Panc1 (cell line): Measurements from ENCODE around the gene GUCY1B1. TPM values are rescaled to one million over a fixed set of nuclear protein-coding genes. Genes with fewer than 3 reads are reported as not detected.

Experiments used
- ATAC-seq: fragments of 200-7000 bp; cut with Tn5 transposase; 2 replicates; pipeline ENCODE4 v1.9.1; 2020; ENCODE audit warnings: mild to moderate bottlenecking, moderate library complexity
- BruUV-seq: library from RNA; stranded (reverse); fragments of 400-500 nt; replicated peaks from 2 replicates; lab custom pipeline; 2021; lab: Mats Ljungman, UMichigan
- CTCF ChIA-PET: fragments of 300-600 bp; sonication (Branson Sonifier 250); formaldehyde crosslinking; loops from one replicate; lab custom pipeline; 2022; ENCODE audit warnings: antibody characterized with exemption; lab: Charles Lee
- POLR2A ChIA-PET: fragments of 300-600 bp; sonication (Branson Sonifier 250); formaldehyde crosslinking; loops from one replicate; lab custom pipeline; 2022; ENCODE audit warnings: antibody characterized with exemption; lab: Charles Lee
- DNase-seq: peaks from one replicate; pipeline ENCODE4 v3.0.0-alpha.2; 2010; ENCODE audit warnings: low read depth, low spot score
- H3K27ac ChIP-seq: 2 replicates; pipeline ENCODE4 v1.5.1; 2011; ENCODE audit warnings: mild to moderate bottlenecking, low read length, inconsistent platforms
- H3K27me3 ChIP-seq: fragments of 200-500 bp; sonication (Bioruptor generic); 2 replicates; pipeline ENCODE4 v1.6.0; 2014; ENCODE audit warnings: low read length, inconsistent platforms; ENCODE audit not compliant: control insufficient read depth, insufficient read depth
- H3K36me3 ChIP-seq: fragments of 200-500 bp; sonication (Bioruptor generic); 2 replicates; pipeline ENCODE4 v1.5.1; 2014; ENCODE audit warnings: inconsistent platforms, mild to moderate bottlenecking, low read length, moderate library complexity; ENCODE audit not compliant: control insufficient read depth, insufficient read depth
- H3K4me1 ChIP-seq: 2 replicates; pipeline ENCODE4 v1.5.1; 2011; ENCODE audit warnings: inconsistent platforms, mild to moderate bottlenecking, low read length, moderate library complexity; ENCODE audit not compliant: control insufficient read depth, insufficient read depth
- H3K4me3 ChIP-seq, 2 experiments: 2 replicates each; pipeline ENCODE4 v1.5.1; 2011 to 2012; ENCODE audit warnings: low read depth in 2 of 2, low read length in 2 of 2, mild to moderate bottlenecking in 2 of 2, inconsistent platforms in 1 of 2, moderate library complexity in 1 of 2
- H3K9me3 ChIP-seq: fragments of 200-500 bp; sonication (Bioruptor generic); 2 replicates; pipeline ENCODE4 v1.5.1; 2014; ENCODE audit warnings: low read depth, mild to moderate bottlenecking, inconsistent platforms, low read length, moderate library complexity; ENCODE audit not compliant: control insufficient read depth, insufficient read depth
- POLR2AphosphoS5 ChIP-seq: IDR thresholded peaks from 2 replicates; pipeline ENCODE4 v1.6.1; 2012; ENCODE audit warnings: mild to moderate bottlenecking, low read depth, low read length, moderate library complexity
- SIN3A ChIP-seq: IDR thresholded peaks from 2 replicates; pipeline ENCODE4 v1.6.1; 2012; ENCODE audit warnings: low read depth, mild to moderate bottlenecking, low read length, moderate library complexity, borderline replicate concordance; ENCODE audit not compliant: insufficient read depth
- TCF7L2 ChIP-seq: IDR thresholded peaks from 2 replicates; pipeline ENCODE4 v1.6.1; 2011; ENCODE audit warnings: mild to moderate bottlenecking, low read depth, low read length, inconsistent platforms
- in situ Hi-C: cut with HindIII; loops from 2 replicates; pipeline ENCODE4 v1.10.0; 2016; ENCODE audit warnings: low sequenced_read_pairs, low pct_unique_long_range_greater_than_20kb
- intact Hi-C: fragments of 100-400 bp; cut with micrococcal nuclease; formaldehyde crosslinking; loops from one replicate; pipeline ENCODE4 v1.10.0; 2022; ENCODE audit not compliant: unreplicated experiment
- total RNA-seq: library from RNA; stranded (reverse); gene quantifications from one replicate; pipeline ENCODE4 v1.2.1, GENCODE V29; 2021; ENCODE audit not compliant: unreplicated experiment
- TF ChIP-seq, protein P1 (sequence below): fragments of 450-650 bp; IDR thresholded peaks from 2 replicates; pipeline ENCODE4 v1.5.1; 2017; ENCODE audit warnings: mild to moderate bottlenecking
- TF ChIP-seq, protein P2 (sequence below), 2 experiments: IDR thresholded peaks; 2 replicates each; pipeline ENCODE4 v1.6.1; 2011 to 2012; ENCODE audit warnings: low read depth in 2 of 2, control low read depth in 1 of 2, low read length in 1 of 2, mild to moderate bottlenecking in 1 of 2, moderate library complexity in 1 of 2; ENCODE audit not compliant: insufficient read depth in 1 of 2

Gene GUCY1B1
- total RNA-seq, 1 experiment from 2014 or later: 0.36 TPM

DNA sequence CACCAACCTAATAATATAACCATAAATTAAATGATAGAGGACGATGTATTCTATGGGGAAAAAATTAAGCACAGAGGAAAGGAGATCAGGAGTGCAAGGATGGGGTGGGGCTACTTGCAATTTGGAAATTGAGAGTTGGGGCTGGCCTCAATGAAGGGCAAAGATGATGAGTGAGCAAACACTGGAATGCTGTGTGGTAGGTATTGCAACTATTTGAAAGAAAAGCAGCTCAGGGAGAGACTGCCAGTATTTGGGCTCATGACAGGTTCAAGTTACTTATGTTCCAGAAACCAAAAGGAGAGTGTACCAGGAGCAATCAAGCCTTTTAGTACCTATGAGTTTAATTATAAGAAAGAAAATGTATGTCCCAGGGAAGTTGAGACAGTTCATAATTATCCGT, 59.8 kb downstream of the GUCY1B1 start:
- Histone ChIP-seq H3K4me1 (no peaks in the 10 kb centered on the region), H3K36me3 (no peaks in the 10 kb centered on the region), H3K27me3 (no peaks in the 10 kb centered on the region), H3K4me3 (no peak overlapping the region), H3K27ac (no peak overlapping the region), H3K9me3 (no peaks in the 10 kb centered on the region)
- intact Hi-C loops (no loop called here), in situ Hi-C loops (no loop called here)
- BruUV-seq: no TSS peak
- ChIA-PET POLR2A (no interaction called here), CTCF (no interaction called here)
- DNase-seq (no peak), ATAC-seq (no peak)
- TF ChIP-seq POLR2AphosphoS5 (no peak), SIN3A (no peak), TCF7L2 (no peak)
- TF ChIP-seq, protein P1, sequence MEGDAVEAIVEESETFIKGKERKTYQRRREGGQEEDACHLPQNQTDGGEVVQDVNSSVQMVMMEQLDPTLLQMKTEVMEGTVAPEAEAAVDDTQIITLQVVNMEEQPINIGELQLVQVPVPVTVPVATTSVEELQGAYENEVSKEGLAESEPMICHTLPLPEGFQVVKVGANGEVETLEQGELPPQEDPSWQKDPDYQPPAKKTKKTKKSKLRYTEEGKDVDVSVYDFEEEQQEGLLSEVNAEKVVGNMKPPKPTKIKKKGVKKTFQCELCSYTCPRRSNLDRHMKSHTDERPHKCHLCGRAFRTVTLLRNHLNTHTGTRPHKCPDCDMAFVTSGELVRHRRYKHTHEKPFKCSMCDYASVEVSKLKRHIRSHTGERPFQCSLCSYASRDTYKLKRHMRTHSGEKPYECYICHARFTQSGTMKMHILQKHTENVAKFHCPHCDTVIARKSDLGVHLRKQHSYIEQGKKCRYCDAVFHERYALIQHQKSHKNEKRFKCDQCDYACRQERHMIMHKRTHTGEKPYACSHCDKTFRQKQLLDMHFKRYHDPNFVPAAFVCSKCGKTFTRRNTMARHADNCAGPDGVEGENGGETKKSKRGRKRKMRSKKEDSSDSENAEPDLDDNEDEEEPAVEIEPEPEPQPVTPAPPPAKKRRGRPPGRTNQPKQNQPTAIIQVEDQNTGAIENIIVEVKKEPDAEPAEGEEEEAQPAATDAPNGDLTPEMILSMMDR: no peak
- TF ChIP-seq, protein P2, sequence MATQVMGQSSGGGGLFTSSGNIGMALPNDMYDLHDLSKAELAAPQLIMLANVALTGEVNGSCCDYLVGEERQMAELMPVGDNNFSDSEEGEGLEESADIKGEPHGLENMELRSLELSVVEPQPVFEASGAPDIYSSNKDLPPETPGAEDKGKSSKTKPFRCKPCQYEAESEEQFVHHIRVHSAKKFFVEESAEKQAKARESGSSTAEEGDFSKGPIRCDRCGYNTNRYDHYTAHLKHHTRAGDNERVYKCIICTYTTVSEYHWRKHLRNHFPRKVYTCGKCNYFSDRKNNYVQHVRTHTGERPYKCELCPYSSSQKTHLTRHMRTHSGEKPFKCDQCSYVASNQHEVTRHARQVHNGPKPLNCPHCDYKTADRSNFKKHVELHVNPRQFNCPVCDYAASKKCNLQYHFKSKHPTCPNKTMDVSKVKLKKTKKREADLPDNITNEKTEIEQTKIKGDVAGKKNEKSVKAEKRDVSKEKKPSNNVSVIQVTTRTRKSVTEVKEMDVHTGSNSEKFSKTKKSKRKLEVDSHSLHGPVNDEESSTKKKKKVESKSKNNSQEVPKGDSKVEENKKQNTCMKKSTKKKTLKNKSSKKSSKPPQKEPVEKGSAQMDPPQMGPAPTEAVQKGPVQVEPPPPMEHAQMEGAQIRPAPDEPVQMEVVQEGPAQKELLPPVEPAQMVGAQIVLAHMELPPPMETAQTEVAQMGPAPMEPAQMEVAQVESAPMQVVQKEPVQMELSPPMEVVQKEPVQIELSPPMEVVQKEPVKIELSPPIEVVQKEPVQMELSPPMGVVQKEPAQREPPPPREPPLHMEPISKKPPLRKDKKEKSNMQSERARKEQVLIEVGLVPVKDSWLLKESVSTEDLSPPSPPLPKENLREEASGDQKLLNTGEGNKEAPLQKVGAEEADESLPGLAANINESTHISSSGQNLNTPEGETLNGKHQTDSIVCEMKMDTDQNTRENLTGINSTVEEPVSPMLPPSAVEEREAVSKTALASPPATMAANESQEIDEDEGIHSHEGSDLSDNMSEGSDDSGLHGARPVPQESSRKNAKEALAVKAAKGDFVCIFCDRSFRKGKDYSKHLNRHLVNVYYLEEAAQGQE (IDR thresholded peaks at IDR 0.05; ENCODE audit: insufficient read depth in 1 of 2, low read depth in 2 of 2, low read length in 1 of 2): no peak

DNA sequence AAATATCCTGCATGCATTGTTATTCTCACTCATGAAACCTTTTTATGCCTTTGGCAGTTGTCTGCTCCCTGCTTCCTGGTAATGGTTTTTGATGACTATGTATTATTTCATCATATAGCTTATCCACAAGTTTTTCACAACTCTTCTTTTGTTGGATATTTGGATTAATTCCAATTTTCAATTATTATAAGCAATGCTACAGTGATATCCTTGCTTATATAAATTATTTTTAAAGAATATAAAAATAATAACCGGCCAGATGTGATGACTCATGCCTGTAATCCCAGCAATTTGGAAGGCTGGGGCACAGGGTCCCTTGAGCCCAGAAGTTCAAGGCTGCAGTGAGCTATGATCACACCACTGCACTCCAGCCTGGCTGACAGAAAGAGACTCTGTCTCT, 60.2 kb downstream of the GUCY1B1 start:
- DNase-seq: no peak
- no peaks in the 10 kb centered on the region for H3K27me3 ChIP-seq
- no peak overlapping the region for H3K27ac ChIP-seq
- H3K4me3 ChIP-seq: no peak overlapping the region
- no TSS peak for BruUV-seq
- CTCF ChIA-PET: no interaction called here
- H3K36me3 ChIP-seq: no peaks in the 10 kb centered on the region
- TF ChIP-seq TCF7L2 (no peak), POLR2AphosphoS5 (no peak), SIN3A (no peak)
- TF ChIP-seq, protein P1: no peak
- TF ChIP-seq, protein P2 (IDR thresholded peaks at IDR 0.05; ENCODE audit: insufficient read depth in 1 of 2, low read depth in 2 of 2, low read length in 1 of 2): no peak
- no peaks in the 10 kb centered on the region for H3K4me1 ChIP-seq
- POLR2A ChIA-PET: no interaction called here
- no peaks in the 10 kb centered on the region for H3K9me3 ChIP-seq
- intact Hi-C loops (no loop called here), in situ Hi-C loops (no loop called here)
- no peak for ATAC-seq
